SIG-M5 treated with dmso at 0.1 percent for 504 hours (cell line): Measurements from ENCODE around the gene WWOX.

ENCODE experiments used
- DNase-seq: peaks from one replicate; lab custom pipeline; 2025; ENCODE audit not compliant: unreplicated experiment; lab: John Stamatoyannopoulos, UW

The WWOX gene

GRCh38 chr16:78192734-78193488 is 93.5 kb downstream of the WWOX start:
- no peak for DNase-seq

- no peak for DNase-seq
Measured at GRCh38 chr16:78194948-78195347, 95.5 kb downstream of the WWOX start.

- DNase-seq, result no peak
Measured at GRCh38 chr16:78195797-78196196, 96.3 kb downstream of the WWOX start.

DNA sequence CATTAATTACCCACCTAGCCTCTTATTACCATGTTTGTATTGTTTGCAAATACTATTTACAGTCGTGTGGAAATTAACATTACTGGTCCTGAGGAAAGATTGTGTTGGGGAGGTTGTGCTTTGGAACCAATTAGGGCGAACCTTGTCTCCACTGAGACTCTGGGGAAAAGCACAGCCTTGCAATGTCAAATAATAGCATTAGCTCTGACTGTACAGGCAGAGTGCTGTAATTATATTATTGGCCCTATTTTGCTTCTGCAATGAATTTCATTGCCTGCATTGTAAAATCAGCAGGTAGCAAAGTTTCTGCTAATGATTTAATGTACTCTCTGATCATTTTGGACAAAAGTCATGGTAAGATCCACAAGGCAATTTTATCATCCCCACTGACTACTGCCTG is 97.0 kb downstream of the WWOX start:
- DNase-seq, result no peak

DNA sequence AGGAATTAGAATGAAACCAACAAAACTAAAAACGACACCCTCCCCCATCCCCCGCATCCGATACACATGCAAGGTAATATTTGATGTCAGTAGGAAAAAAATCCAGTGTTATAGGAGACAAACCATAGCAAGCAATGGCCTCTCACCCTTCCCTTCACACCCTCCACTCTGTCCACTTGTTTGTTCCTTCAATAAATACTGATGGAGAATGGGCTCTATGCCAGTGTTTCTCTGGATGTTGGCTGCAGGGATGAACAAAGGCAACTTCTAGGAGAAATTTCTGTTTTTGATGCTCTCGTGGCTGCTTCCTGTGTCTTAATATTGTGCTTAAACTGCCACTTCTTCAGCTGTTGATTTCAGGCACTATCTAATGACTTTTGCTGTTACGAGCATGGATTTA is 98.8 kb downstream of the WWOX start:
- DNase-seq, result no peak

GRCh38 chr16:78199325-78200022 is 100.0 kb downstream of the WWOX start:
- DNase-seq, result no peak

DNA sequence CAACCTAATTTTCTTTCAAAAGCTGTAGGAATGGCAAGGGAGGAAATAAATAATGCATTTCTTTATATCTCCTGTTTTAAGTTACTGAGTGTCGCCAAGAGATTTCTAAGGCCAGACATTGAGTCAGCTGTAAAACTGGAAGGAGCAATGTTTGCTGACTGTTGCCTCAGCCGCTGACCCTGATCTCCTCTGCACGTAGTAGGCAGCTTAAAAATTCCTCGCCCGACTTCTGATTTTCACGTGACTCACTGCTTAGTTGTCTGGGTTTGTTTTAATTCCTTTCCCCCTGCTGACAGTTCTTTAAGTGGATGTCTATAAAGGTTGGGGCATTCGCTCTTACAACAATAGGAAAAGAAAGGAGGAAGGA is 100.6 kb downstream of the WWOX start:
- no peak for DNase-seq

GRCh38 chr16:78200623-78201096 is 101.2 kb downstream of the WWOX start:
- no peak for DNase-seq

- DNase-seq, result no peak
Measured at GRCh38 chr16:78205506-78205905, 106.1 kb downstream of the WWOX start.

DNA sequence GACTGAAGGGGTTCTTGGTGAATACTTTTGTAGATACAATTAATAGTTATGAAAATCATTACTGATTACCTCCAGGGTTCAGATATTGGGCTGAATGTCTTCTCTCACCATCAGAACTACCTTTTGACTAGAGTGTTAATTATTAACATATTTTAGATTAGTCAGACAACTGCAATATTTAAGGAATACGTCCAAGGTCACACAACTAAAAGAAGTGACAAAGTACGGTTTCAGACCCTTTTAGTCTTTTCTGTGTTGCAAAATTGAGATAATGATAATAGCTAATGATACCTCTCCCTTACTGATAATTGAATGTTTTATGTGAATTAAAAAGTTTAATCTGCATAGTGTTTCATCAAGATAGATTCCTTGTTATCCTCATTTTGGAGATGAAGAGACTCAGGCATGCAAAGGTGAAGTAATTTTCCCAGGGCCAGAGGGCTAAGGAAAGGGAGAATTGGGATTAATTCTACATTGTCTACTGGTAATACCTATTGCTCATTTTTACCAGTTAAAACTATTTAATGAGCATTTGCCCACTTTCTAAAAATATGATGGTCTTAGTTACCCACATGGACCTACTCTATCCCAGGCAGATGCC is 107.3 kb downstream of the WWOX start:
- no peak for DNase-seq

- DNase-seq, result peak; percentile 15
Measured at GRCh38 chr16:78209951-78210661, 110.7 kb downstream of the WWOX start.

GRCh38 chr16:78211020-78211599 is 111.7 kb downstream of the WWOX start:
- DNase-seq, result no peak

GRCh38 chr16:78211946-78212345 is 112.5 kb downstream of the WWOX start:
- DNase-seq, result peak; percentile 60

GRCh38 chr16:78212674-78213073 is 113.2 kb downstream of the WWOX start:
- no peak for DNase-seq

DNA sequence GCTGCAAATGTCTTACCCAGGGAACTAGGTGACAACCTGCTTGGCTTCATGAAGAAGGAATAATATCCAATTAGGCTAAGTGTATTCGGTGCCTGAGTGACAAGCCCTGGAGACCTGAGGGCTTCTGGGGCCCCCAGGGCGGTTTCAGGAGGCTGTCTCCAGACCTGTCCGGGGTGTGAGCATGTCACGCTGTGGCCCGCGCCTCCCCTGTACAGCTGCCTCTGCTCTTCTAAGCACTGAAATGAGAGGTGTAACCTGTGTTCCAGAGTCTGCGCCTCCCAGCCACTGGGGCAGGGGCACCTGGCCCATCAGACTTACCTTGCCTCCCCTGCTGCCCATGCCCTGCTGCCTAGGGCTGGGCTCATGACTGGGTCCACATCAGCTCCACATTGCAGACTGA is 114.3 kb downstream of the WWOX start:
- DNase-seq, result no peak

GRCh38 chr16:78215222-78215621 is 115.8 kb downstream of the WWOX start:
- DNase-seq, result no peak

GRCh38 chr16:78216166-78216745 is 116.8 kb downstream of the WWOX start:
- no peak for DNase-seq

GRCh38 chr16:78217276-78217675 is 117.8 kb downstream of the WWOX start:
- DNase-seq, result no peak

DNA sequence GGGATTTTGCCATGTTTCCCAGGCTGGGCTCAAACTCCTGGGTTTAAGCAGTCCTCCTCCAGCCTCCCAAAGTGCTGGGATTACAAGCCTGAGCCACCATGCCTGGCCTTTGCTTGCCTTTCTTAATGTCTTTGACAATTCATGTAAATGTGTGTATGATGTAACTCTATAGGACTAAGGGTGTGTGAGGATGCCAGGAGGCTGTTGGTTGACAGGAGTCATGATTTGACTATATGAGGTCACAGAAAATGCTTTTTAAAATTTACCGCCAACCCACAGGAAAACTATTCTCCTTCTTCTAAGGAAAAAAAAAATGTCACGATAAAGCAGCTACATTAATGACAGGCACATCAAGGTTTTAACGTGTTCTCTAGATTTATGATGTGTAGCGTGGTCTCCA is 118.8 kb downstream of the WWOX start:
- no peak for DNase-seq

GRCh38 chr16:78218856-78219651 is 119.6 kb downstream of the WWOX start:
- no peak for DNase-seq
